NCI-H1105 (cell line): ENCODE data around the gene MAGI2.
"Not testable (repeated sequence)": the region's sequence is repeated elsewhere in the genome, so short reads cannot be mapped to it uniquely, and the experiment has no call there.

Experiments
- DNase-seq: peaks from one replicate; lab custom pipeline; 2025; lab: John Stamatoyannopoulos, UW

Gene MAGI2

GRCh38 chr7:79051915-79052314 lies 401.6 kb downstream of the MAGI2 start:
- no peak for DNase-seq

- peak; percentile 31 for DNase-seq
Observed at GRCh38 chr7:79050603-79051002, 402.9 kb downstream of the MAGI2 start.

- DNase-seq: no peak
Observed at GRCh38 chr7:79046061-79046460, 407.4 kb downstream of the MAGI2 start.

- no peak for DNase-seq
Observed at GRCh38 chr7:79037001-79037400, 416.5 kb downstream of the MAGI2 start.

- DNase-seq: no peak
Observed at GRCh38 chr7:79036356-79036755, 417.1 kb downstream of the MAGI2 start.

GRCh38 chr7:79035858-79036257 lies 417.6 kb downstream of the MAGI2 start:
- no peak for DNase-seq

GRCh38 chr7:79034730-79035129 lies 418.7 kb downstream of the MAGI2 start:
- peak; percentile 60 for DNase-seq

- not testable (repeated sequence) for DNase-seq
Observed at GRCh38 chr7:79019711-79020110, 433.8 kb downstream of the MAGI2 start.

- DNase-seq: no peak
Observed at GRCh38 chr7:79011921-79012320, 441.5 kb downstream of the MAGI2 start.

GRCh38 chr7:79009647-79010046 lies 443.8 kb downstream of the MAGI2 start:
- no peak for DNase-seq

GRCh38 chr7:79008786-79009185 lies 444.7 kb downstream of the MAGI2 start:
- no peak for DNase-seq

GRCh38 chr7:78996013-78996412 lies 457.5 kb downstream of the MAGI2 start:
- DNase-seq: no peak

GRCh38 chr7:78993341-78993740 lies 460.1 kb downstream of the MAGI2 start:
- DNase-seq: no peak

- DNase-seq: no peak
Observed at GRCh38 chr7:78985509-78985908, 468.0 kb downstream of the MAGI2 start.

- DNase-seq: no peak
Observed at GRCh38 chr7:78983483-78983882, 470.0 kb downstream of the MAGI2 start.

GRCh38 chr7:78970440-78970916 lies 483.0 kb downstream of the MAGI2 start:
- no peak for DNase-seq

GRCh38 chr7:78968951-78969350 lies 484.5 kb downstream of the MAGI2 start:
- DNase-seq: no peak

- not testable (repeated sequence) for DNase-seq
Observed at GRCh38 chr7:78967561-78967960, 485.9 kb downstream of the MAGI2 start.

GRCh38 chr7:78967046-78967445 lies 486.4 kb downstream of the MAGI2 start:
- no peak for DNase-seq

GRCh38 chr7:78959477-78959876 lies 494.0 kb downstream of the MAGI2 start:
- no peak for DNase-seq

GRCh38 chr7:78955329-78955728 lies 498.1 kb downstream of the MAGI2 start:
- DNase-seq: no peak

GRCh38 chr7:78953726-78954363 lies 499.6 kb downstream of the MAGI2 start:
- DNase-seq: no peak

- DNase-seq: no peak
Observed at GRCh38 chr7:78953090-78953489, 500.4 kb downstream of the MAGI2 start.

GRCh38 chr7:78939669-78940068 lies 513.8 kb downstream of the MAGI2 start:
- no peak for DNase-seq
